Measurements from ENCODE around the gene LRMDA.

The LRMDA gene

DNA sequence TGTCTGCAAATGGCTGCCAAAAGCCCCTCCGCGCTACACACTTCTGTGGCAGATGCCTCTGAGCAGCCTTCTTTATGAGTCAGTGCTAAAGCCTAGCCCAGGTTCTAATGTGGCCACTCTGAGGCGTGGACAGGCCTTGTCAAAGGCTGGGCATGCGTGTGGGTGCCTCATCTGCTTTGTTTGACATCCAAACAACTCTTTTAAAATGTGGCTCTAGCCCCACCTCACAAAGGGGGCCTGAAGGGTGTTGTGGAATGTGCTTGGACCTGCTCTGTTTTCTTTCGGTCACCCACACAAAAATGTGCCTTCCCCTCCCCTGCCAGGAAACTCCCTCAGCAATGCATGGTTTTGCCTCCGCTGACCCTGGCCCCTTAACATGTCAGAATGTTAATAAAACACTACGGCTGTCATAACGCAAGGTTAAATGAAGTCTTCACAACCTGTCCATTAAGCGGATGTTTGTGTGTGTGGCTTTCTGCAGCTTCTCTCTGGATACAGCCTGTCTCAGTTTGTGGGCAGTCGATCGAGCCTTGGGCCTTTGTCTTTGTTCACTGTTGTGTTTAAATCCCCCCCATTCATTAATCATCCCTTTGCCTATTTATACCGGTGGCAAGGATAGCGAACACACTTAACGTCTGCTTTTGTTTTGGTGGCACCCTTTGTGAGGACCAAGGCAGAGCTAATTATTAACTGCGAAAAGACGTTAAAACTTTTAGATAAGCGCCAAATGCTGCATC lies 718.9 kb downstream of the LRMDA start:
- TF ChIP-seq, protein P1, sequence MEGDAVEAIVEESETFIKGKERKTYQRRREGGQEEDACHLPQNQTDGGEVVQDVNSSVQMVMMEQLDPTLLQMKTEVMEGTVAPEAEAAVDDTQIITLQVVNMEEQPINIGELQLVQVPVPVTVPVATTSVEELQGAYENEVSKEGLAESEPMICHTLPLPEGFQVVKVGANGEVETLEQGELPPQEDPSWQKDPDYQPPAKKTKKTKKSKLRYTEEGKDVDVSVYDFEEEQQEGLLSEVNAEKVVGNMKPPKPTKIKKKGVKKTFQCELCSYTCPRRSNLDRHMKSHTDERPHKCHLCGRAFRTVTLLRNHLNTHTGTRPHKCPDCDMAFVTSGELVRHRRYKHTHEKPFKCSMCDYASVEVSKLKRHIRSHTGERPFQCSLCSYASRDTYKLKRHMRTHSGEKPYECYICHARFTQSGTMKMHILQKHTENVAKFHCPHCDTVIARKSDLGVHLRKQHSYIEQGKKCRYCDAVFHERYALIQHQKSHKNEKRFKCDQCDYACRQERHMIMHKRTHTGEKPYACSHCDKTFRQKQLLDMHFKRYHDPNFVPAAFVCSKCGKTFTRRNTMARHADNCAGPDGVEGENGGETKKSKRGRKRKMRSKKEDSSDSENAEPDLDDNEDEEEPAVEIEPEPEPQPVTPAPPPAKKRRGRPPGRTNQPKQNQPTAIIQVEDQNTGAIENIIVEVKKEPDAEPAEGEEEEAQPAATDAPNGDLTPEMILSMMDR (conservative IDR thresholded peaks at IDR 0.05; ENCODE audit: low read length), result no peak
- no peak overlapping the region for H3K4me3 ChIP-seq (ENCODE audit: low read length)
- DNase-seq (ENCODE audit: low read depth), result peak; percentile 11

DNA sequence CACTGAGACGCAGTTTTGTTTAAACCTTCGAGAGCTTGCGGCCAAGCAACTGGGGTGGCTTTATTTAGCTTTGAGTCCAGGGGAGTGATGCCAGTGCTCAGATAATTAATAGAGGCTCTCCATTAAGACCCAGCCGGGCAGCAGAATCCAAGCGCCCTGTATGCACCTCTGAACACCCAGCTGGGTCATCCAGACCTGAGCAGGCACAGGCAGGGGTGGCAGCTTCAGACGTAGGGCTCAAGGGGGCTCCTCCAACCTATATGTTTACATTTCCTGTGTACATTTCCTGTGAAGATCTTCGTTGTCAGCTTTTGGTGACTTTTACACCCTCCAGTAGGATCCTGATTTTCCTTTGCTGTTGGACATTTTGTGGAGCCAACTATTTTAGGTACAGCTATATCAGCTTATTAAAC lies 719.5 kb downstream of the LRMDA start:
- H3K4me3 ChIP-seq (ENCODE audit: low read length), result no peak overlapping the region
- TF ChIP-seq, protein P1 (conservative IDR thresholded peaks at IDR 0.05; ENCODE audit: low read length), result no peak
- DNase-seq (ENCODE audit: low read depth), result no peak

DNA sequence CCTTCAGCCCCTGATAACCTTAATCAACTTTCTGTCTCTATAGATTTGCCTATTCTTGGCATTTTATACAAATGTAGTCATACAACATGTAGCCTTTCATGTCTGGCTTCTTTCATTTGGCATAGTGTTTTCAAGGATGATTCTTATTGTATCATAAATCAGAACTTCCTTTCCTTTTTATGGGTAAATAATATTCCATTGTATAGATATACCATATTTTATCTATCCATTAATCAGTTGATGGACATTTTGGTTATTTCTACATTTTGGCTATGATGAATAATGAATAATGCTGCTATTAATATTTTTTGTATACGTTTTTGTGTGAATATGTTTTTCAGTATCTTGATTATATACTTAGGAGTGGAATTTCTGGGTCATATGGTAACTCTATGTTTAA lies 720.8 kb downstream of the LRMDA start:
- TF ChIP-seq, protein P1 (conservative IDR thresholded peaks at IDR 0.05; ENCODE audit: low read length), result no peak

DNA sequence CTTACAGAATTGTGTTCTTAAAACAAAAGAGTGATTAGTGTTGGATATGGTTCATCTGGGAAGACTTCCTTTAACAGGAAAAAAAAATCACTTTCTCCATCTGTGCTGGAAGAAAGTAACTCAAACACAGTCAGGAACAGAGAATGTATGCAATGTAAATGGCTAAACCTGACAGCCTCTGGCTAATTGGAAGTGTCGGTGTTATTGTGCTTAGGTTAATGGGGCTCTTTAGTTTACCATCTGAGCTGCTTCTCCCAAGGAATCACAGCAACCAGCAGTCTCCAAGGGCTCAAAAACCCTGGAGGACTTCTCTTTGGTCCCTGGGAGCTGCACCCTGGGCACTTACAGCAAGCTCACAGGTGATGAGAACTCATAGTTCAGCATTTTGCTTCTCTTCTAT lies 724.5 kb downstream of the LRMDA start:
- TF ChIP-seq, protein P1 (conservative IDR thresholded peaks at IDR 0.05; ENCODE audit: low read length), result no peak
- no peak overlapping the region for H3K4me3 ChIP-seq (ENCODE audit: low read length)
- DNase-seq (ENCODE audit: low read depth), result no peak

More for the DNA sequence above, 720.8 kb downstream of the LRMDA start:
- no peak overlapping the region for H3K4me3 ChIP-seq (ENCODE audit: low read length)
- no peak for DNase-seq (ENCODE audit: low read depth)

DNA sequence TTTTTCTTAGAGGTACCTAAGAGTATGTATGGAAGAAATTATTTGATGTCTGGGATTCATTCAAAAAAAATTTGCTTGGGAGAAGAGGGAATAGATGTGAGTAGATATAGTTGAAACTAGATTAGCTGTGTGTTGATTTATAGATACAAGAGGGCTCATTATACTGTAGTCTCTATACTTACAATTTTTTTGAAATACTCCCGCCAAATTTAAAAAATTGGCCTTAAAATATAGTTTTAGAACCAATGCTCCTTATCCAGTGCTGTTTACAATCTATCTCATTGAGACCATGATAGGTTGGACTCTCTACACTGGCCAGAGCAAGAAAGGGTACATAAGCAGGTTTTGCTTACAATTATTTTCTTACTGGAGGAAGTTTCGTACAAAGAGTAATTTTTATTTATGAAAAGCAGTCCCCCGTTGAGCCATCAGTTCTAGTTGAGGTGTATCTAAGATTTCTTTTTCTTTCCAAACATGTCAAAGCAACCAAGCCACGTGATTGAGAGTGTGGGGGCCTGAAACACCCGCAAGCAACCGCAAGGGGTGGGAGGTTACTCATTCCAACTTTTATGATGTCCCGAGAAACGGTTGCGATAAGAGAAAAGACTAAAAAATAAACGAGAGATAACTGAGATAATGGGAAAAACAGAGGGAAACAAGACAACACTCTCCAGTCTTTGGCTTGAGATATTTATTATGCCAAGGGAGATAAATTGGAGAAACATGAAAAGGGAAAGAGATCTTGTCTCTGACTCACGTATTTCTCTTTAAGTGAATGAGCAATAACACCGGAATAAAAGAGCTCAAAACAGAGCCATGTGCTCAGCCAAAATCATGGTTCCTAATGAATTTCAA lies 729.2 kb downstream of the LRMDA start:
- H3K4me3 ChIP-seq (ENCODE audit: low read length), result no peak overlapping the region
- TF ChIP-seq, protein P1 (conservative IDR thresholded peaks at IDR 0.05; ENCODE audit: low read length), result no peak
- no peak for DNase-seq (ENCODE audit: low read depth)

DNA sequence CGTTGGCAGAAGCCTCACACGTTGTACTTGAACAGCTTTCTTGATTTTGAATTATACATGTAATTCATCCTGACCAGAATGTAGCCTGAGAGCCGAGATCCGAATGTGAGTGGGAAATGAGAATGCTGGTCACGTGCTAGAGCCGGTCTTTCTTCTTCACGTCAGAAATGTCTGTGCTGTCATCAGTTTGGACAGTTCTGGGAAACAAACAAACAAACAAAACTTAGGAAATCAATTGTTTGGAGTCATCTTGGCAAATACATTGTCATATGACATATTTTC lies 729.8 kb downstream of the LRMDA start:
- no peak overlapping the region for H3K4me3 ChIP-seq (ENCODE audit: low read length)
- DNase-seq (ENCODE audit: low read depth), result no peak
- TF ChIP-seq, protein P1 (conservative IDR thresholded peaks at IDR 0.05; ENCODE audit: low read length), result no peak

DNA sequence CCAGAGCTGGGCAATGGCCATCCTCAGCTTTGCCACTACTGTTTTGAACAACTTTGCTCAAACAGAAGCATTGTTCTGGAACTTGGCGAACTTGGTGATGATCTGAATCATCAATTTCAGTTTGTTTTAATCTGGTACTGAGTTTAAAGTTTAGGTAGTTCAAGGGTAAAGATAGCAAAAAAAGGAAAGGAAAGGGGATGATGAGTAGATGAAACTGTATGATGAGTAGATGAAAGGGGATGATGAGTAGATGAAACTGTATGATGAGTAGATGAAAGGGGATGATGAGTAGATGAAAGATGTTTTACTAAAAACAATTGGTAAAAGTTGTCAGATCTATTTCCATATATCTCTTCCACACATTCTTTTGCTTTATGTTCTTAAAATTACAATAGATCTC lies 737.0 kb downstream of the LRMDA start:
- H3K4me3 ChIP-seq (ENCODE audit: low read length), result no peak overlapping the region
- DNase-seq (ENCODE audit: low read depth), result no peak
- TF ChIP-seq, protein P1 (conservative IDR thresholded peaks at IDR 0.05; ENCODE audit: low read length), result no peak

All from AG10803 (cell line).